Measurements from ENCODE around the gene ADRB1. TPM values are rescaled to one million over a fixed set of nuclear protein-coding genes. Genes with fewer than 3 reads are reported as not detected.

Gene ADRB1
- total and polyA plus RNA-seq, 2 of the 4 experiments (the other 2 are of a cell fraction) = not detected

GRCh38 chr10:113995201-113995600 is 48.5 kb upstream of the ADRB1 start:
- TF ChIP-seq USF2 (IDR thresholded peaks at IDR 0.05; ENCODE audit: low read depth, low read length) (no peak), RFX5 (IDR thresholded peaks at IDR 0.05; ENCODE audit: low read depth, low read length) (no peak), NFE2L2 (IDR thresholded peaks at IDR 0.05; ENCODE audit: low read depth, low read length) (no peak), RCOR1 (IDR thresholded peaks at IDR 0.05; ENCODE audit: insufficient replicate concordance, low read length) (no peak), CHD1 (IDR thresholded peaks at IDR 0.05; ENCODE audit: low read depth, low read length) (no peak), BHLHE40 (IDR thresholded peaks at IDR 0.05; ENCODE audit: low read depth, low read length) (no peak)
- TF ChIP-seq, protein P1, sequence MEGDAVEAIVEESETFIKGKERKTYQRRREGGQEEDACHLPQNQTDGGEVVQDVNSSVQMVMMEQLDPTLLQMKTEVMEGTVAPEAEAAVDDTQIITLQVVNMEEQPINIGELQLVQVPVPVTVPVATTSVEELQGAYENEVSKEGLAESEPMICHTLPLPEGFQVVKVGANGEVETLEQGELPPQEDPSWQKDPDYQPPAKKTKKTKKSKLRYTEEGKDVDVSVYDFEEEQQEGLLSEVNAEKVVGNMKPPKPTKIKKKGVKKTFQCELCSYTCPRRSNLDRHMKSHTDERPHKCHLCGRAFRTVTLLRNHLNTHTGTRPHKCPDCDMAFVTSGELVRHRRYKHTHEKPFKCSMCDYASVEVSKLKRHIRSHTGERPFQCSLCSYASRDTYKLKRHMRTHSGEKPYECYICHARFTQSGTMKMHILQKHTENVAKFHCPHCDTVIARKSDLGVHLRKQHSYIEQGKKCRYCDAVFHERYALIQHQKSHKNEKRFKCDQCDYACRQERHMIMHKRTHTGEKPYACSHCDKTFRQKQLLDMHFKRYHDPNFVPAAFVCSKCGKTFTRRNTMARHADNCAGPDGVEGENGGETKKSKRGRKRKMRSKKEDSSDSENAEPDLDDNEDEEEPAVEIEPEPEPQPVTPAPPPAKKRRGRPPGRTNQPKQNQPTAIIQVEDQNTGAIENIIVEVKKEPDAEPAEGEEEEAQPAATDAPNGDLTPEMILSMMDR (conservative IDR thresholded peaks at IDR 0.05; ENCODE audit: low read depth, low read length) = no peak
- TF ChIP-seq, protein P2, sequence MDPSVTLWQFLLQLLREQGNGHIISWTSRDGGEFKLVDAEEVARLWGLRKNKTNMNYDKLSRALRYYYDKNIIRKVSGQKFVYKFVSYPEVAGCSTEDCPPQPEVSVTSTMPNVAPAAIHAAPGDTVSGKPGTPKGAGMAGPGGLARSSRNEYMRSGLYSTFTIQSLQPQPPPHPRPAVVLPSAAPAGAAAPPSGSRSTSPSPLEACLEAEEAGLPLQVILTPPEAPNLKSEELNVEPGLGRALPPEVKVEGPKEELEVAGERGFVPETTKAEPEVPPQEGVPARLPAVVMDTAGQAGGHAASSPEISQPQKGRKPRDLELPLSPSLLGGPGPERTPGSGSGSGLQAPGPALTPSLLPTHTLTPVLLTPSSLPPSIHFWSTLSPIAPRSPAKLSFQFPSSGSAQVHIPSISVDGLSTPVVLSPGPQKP (IDR thresholded peaks at IDR 0.05; ENCODE audit: borderline replicate concordance, low read depth, low read length) = no peak
- Histone ChIP-seq H2AFZ (replicated peaks; ENCODE audit: low read length, poor library complexity) (no peak overlapping the region), H3K23ac (ENCODE audit: low read depth, low read length) (no peak overlapping the region), H3K14ac (replicated peaks; ENCODE audit: low read depth, low read length) (no peak overlapping the region), H3K56ac (ENCODE audit: extremely low read depth, insufficient read depth, low read length) (no peak overlapping the region), H2AK5ac (ENCODE audit: low read depth, low read length) (no peak overlapping the region), H3K9me3 (ENCODE audit: control insufficient read depth, insufficient read depth, low read length) (no peaks in the 10 kb centered on the region), H2BK5ac (ENCODE audit: low read depth, low read length, poor library complexity, severe bottlenecking) (no peak overlapping the region), H3K9ac (ENCODE audit: low read depth, low read length) (no peak overlapping the region), H2BK15ac (ENCODE audit: low read depth, low read length) (no peak overlapping the region), H3K9me1 (ENCODE audit: insufficient read depth, low read length) (no peaks in the 10 kb centered on the region), H3K18ac (ENCODE audit: low read depth, low read length) (no peak overlapping the region), H4K8ac (ENCODE audit: low read depth in 2 of 2, low read length in 2 of 2) (no peak overlapping the region), H4K20me1 (ENCODE audit: insufficient read depth, low read length) (no peaks in the 10 kb centered on the region), H2BK120ac (ENCODE audit: low read depth, low read length) (no peak overlapping the region), H3K4me1 (ENCODE audit: control insufficient read depth, insufficient read depth, low read length) (no peaks in the 10 kb centered on the region), H3K4me3 (ENCODE audit: insufficient read depth, low read depth, low read length) (no peak overlapping the region), H3K27me3 (ENCODE audit: control insufficient read depth, insufficient read depth, low read length) (peaks cover 11% of the 10 kb centered on the region), H3K4ac (ENCODE audit: low read depth, low read length) (no peak overlapping the region), H2AK9ac (replicated peaks; ENCODE audit: low read depth, low read length, poor library complexity) (no peak overlapping the region), H3K36me3 (ENCODE audit: control insufficient read depth, insufficient read depth, low read length) (no peaks in the 10 kb centered on the region), H4K5ac (ENCODE audit: low read depth, low read length) (no peak overlapping the region), H3K79me1 (ENCODE audit: low read depth in 1 of 2, low read length in 2 of 2) (no peaks in the 10 kb centered on the region), H2BK20ac (ENCODE audit: low read depth, low read length) (no peak overlapping the region), H3K4me2 (ENCODE audit: low read depth, low read length) (no peak overlapping the region), H3K27ac (ENCODE audit: insufficient read depth, low read length) (no peak overlapping the region), H4K91ac (ENCODE audit: insufficient read depth, low read depth, low read length) (no peak overlapping the region)
- no peak for ATAC-seq (ENCODE audit: low read depth)
- dilution Hi-C loops (cut with HindIII; ENCODE audit: low sequenced_read_pairs, unreplicated experiment) = no loop called here
- POLR2A ChIA-PET (ENCODE audit: unreplicated experiment) = no interaction called here
- CTCF ChIA-PET = interaction anchor here (0.7 to 0.8 kb wide), 2 partner anchors 14 to 18 kb away, joined by 3 to 4 read pairs; no protein-coding TSS in a partner anchor
- intact Hi-C loops (cut with micrococcal nuclease) = no loop called here
- in situ Hi-C loops (cut with MboI; ENCODE audit: low sequenced_read_pairs) = no loop called here
- 0% methylated on average over 1 of the region's 2 CpGs; no CpG with 5 or more reads in 1 of the 2 experiments for WGBS, 2 experiments (ENCODE audit: extremely low coverage in 2 of 2, insufficient read length in 1 of 2)
- DNase-seq = no peak
- no TSS peak for BruUV-seq (replicated peaks)
